HEK293 (cell line): ENCODE data around the gene ARPP19.
A peak's percentile ranks its signal among the peaks of the same experiment; 100 is the strongest.

Experiments
- BCL11A ChIP-seq: fragments of 450-650 bp; formaldehyde crosslinking; IDR thresholded peaks from 2 replicates; pipeline ENCODE4 v1.5.1; 2016; ENCODE audit warnings: low read depth, missing biosample characterization, missing genetic modification characterization
- BCL6B ChIP-seq: fragments of 450-650 bp; formaldehyde crosslinking; IDR thresholded peaks from 2 replicates; pipeline ENCODE4 v1.5.1; 2017; ENCODE audit warnings: missing biosample characterization, missing genetic modification characterization
- HIC1 ChIP-seq: fragments of 450-650 bp; formaldehyde crosslinking; IDR thresholded peaks from 2 replicates; pipeline ENCODE4 v1.5.1; 2016; ENCODE audit warnings: missing biosample characterization, missing genetic modification characterization
- MZF1 ChIP-seq: fragments of 450-650 bp; formaldehyde crosslinking; IDR thresholded peaks from 2 replicates; pipeline ENCODE4 v1.5.1; 2017; ENCODE audit warnings: missing biosample characterization, missing genetic modification characterization, borderline replicate concordance
- PATZ1 ChIP-seq: fragments of 450-650 bp; formaldehyde crosslinking; IDR thresholded peaks from 2 replicates; pipeline ENCODE4 v1.5.1; 2016; ENCODE audit warnings: missing biosample characterization, missing genetic modification characterization
- PRDM1 ChIP-seq: fragments of 450-650 bp; formaldehyde crosslinking; IDR thresholded peaks from 2 replicates; pipeline ENCODE4; 2016; ENCODE audit warnings: missing biosample characterization, missing genetic modification characterization
- SP3 ChIP-seq: fragments of 450-650 bp; formaldehyde crosslinking; IDR thresholded peaks from 2 replicates; pipeline ENCODE4 v1.5.1; 2016; ENCODE audit warnings: missing biosample characterization, missing genetic modification characterization
- ZFP41 ChIP-seq: fragments of 450-650 bp; formaldehyde crosslinking; IDR thresholded peaks from 2 replicates; pipeline ENCODE4 v1.5.1; 2016; ENCODE audit warnings: missing biosample characterization, missing genetic modification characterization, borderline replicate concordance
- ZFP69B ChIP-seq: fragments of 450-650 bp; formaldehyde crosslinking; IDR thresholded peaks from 2 replicates; pipeline ENCODE4 v1.5.1; 2016; ENCODE audit warnings: missing biosample characterization, missing genetic modification characterization
- ZNF112 ChIP-seq: fragments of 450-650 bp; formaldehyde crosslinking; IDR thresholded peaks from 2 replicates; pipeline ENCODE4 v1.5.0; 2017; ENCODE audit warnings: missing biosample characterization, missing genetic modification characterization
- ZNF138 ChIP-seq: fragments of 450-650 bp; formaldehyde crosslinking; IDR thresholded peaks from 2 replicates; pipeline ENCODE4 v1.5.1; 2016; ENCODE audit warnings: missing biosample characterization, missing genetic modification characterization, borderline replicate concordance
- ZNF184 ChIP-seq: fragments of 450-650 bp; IDR thresholded peaks from 2 replicates; pipeline ENCODE4 v1.5.1; 2018; ENCODE audit warnings: missing biosample characterization, mild to moderate bottlenecking, missing genetic modification characterization
- ZNF214 ChIP-seq: fragments of 450-650 bp; formaldehyde crosslinking; IDR thresholded peaks from 2 replicates; pipeline ENCODE4 v1.5.1; 2017; ENCODE audit warnings: missing biosample characterization, mild to moderate bottlenecking, missing genetic modification characterization, borderline replicate concordance
- ZNF398 ChIP-seq: fragments of 450-650 bp; formaldehyde crosslinking; IDR thresholded peaks from 2 replicates; pipeline ENCODE4 v1.5.1; 2017; ENCODE audit warnings: missing biosample characterization, missing genetic modification characterization
- ZNF501 ChIP-seq: fragments of 450-650 bp; formaldehyde crosslinking; IDR thresholded peaks from 2 replicates; pipeline ENCODE4 v1.5.1; 2016; ENCODE audit warnings: missing biosample characterization, missing genetic modification characterization
- ZNF510 ChIP-seq: fragments of 450-650 bp; formaldehyde crosslinking; IDR thresholded peaks from 2 replicates; pipeline ENCODE4 v1.5.1; 2018; ENCODE audit warnings: mild to moderate bottlenecking, missing genetic modification characterization, missing biosample characterization; ENCODE audit not compliant: insufficient replicate concordance
- ZNF513 ChIP-seq: fragments of 450-650 bp; IDR thresholded peaks from 2 replicates; pipeline ENCODE4 v1.5.1; 2018; ENCODE audit warnings: missing biosample characterization, missing genetic modification characterization
- ZNF530 ChIP-seq: fragments of 450-650 bp; formaldehyde crosslinking; IDR thresholded peaks from 2 replicates; pipeline ENCODE4 v1.5.1; 2016; ENCODE audit warnings: low read depth, missing biosample characterization, missing genetic modification characterization
- ZNF548 ChIP-seq: fragments of 450-650 bp; formaldehyde crosslinking; IDR thresholded peaks from 2 replicates; pipeline ENCODE4 v1.5.1; 2016; ENCODE audit warnings: missing biosample characterization, missing genetic modification characterization
- ZNF560 ChIP-seq: fragments of 450-650 bp; formaldehyde crosslinking; IDR thresholded peaks from 2 replicates; pipeline ENCODE4 v1.5.1; 2017; ENCODE audit warnings: missing biosample characterization, missing genetic modification characterization, borderline replicate concordance
- ZNF561 ChIP-seq: fragments of 450-650 bp; IDR thresholded peaks from 2 replicates; pipeline ENCODE4 v1.5.1; 2018; ENCODE audit warnings: missing biosample characterization, missing genetic modification characterization, borderline replicate concordance
- ZNF654 ChIP-seq: fragments of 450-650 bp; formaldehyde crosslinking; IDR thresholded peaks from 2 replicates; pipeline ENCODE4 v1.5.1; 2016; ENCODE audit warnings: low read depth, missing biosample characterization, missing genetic modification characterization
- ZNF692 ChIP-seq: fragments of 450-650 bp; formaldehyde crosslinking; IDR thresholded peaks from 2 replicates; pipeline ENCODE4 v1.5.1; 2016; ENCODE audit warnings: missing biosample characterization, missing genetic modification characterization
- ZSCAN23 ChIP-seq: fragments of 450-650 bp; formaldehyde crosslinking; IDR thresholded peaks from 2 replicates; pipeline ENCODE4 v1.5.1; 2016; ENCODE audit warnings: missing biosample characterization, missing genetic modification characterization
- ZSCAN5A ChIP-seq: fragments of 450-650 bp; formaldehyde crosslinking; IDR thresholded peaks from 2 replicates; pipeline ENCODE4 v1.5.1; 2016; ENCODE audit warnings: missing biosample characterization, missing genetic modification characterization

Gene ARPP19

GRCh38 chr15:52568601-52569585 is at the start of gene ARPP19 (continued):
- TF ChIP-seq ZNF398 (tag by site-specific recombination) (0 out of 2 replicates have a peak, but pooled peaks have one; percentile 17), ZSCAN23 (tag by site-specific recombination) (no peak), SP3 (tag by site-specific recombination) (peak; percentile 93), ZNF513 (tag by site-specific recombination) (no peak), ZNF138 (tag by site-specific recombination) (no peak), MZF1 (tag by site-specific recombination) (no peak), ZNF214 (tag by site-specific recombination) (no peak), PRDM1 (no peak), ZNF548 (tag by site-specific recombination) (no peak), ZNF561 (peak; percentile 42; the same call in 1 of the 2 replicates), PATZ1 (tag by site-specific recombination) (peak; percentile 97), ZFP41 (no peak), ZNF654 (no peak), ZNF530 (tag by site-specific recombination) (no peak), ZNF501 (tag by site-specific recombination) (peak; percentile 50; the same call in 1 of the 2 replicates), ZNF184 (tag by site-specific recombination) (no peak), ZNF112 (tag by site-specific recombination) (no peak), ZNF692 (tag by site-specific recombination) (peak; percentile 84), BCL11A (tag by site-specific recombination) (peak; percentile 62; the same call in 1 of the 2 replicates), HIC1 (tag by site-specific recombination) (peak; percentile 68), ZNF510 (no peak), BCL6B (no peak), ZFP69B (tag by site-specific recombination) (peak; percentile 61), ZSCAN5A (tag by site-specific recombination) (no peak), ZNF560 (no peak)
